ENCODE results near the gene TNNI2.

- TF ChIP-seq, protein P1, sequence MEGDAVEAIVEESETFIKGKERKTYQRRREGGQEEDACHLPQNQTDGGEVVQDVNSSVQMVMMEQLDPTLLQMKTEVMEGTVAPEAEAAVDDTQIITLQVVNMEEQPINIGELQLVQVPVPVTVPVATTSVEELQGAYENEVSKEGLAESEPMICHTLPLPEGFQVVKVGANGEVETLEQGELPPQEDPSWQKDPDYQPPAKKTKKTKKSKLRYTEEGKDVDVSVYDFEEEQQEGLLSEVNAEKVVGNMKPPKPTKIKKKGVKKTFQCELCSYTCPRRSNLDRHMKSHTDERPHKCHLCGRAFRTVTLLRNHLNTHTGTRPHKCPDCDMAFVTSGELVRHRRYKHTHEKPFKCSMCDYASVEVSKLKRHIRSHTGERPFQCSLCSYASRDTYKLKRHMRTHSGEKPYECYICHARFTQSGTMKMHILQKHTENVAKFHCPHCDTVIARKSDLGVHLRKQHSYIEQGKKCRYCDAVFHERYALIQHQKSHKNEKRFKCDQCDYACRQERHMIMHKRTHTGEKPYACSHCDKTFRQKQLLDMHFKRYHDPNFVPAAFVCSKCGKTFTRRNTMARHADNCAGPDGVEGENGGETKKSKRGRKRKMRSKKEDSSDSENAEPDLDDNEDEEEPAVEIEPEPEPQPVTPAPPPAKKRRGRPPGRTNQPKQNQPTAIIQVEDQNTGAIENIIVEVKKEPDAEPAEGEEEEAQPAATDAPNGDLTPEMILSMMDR (conservative IDR thresholded peaks at IDR 0.05 in 1 of 2, IDR thresholded peaks at IDR 0.05 in 1 of 2; ENCODE audit: low read depth in 1 of 2, low read length in 2 of 2) = no peak
- no peak for TF ChIP-seq EZH2 (IDR thresholded peaks at IDR 0.05; ENCODE audit: low read length, missing control alignments)
Measured at GRCh38 chr11:1852877-1853276, 14.1 kb downstream of the TNNI2 start, which contains the start of gene LSP1.
